BLaER1 treated with 17β-estradiol and CSF1 and Interleukin-3, amounts not matched to agents 10 nM and 100 nM (cell line): ENCODE data around the gene MCM9.
"Not testable (repeated sequence)": the region's sequence is repeated elsewhere in the genome, so short reads cannot be mapped to it uniquely, and the experiment has no call there.

Experiments
- H3K27ac ChIP-seq, 11 experiments: shearing (Covaris generic); formaldehyde crosslinking; 2 replicates each; pipeline ENCODE4 v1.8.1; 2022
- H3K27me3 ChIP-seq, 11 experiments: shearing (Covaris generic); formaldehyde crosslinking; 2 replicates each; pipeline ENCODE4 v1.8.1; 2022
- H3K36me3 ChIP-seq, 11 experiments: shearing (Covaris generic); formaldehyde crosslinking; 2 replicates each; pipeline ENCODE4 v1.8.1; 2022
- H3K4me1 ChIP-seq, 10 experiments: shearing (Covaris generic); formaldehyde crosslinking; 2 replicates each; pipeline ENCODE4 v1.8.1; 2022
- H3K4me2 ChIP-seq, 11 experiments: shearing (Covaris generic); formaldehyde crosslinking; 2 replicates each; pipeline ENCODE4 v1.8.1; 2022
- H3K4me3 ChIP-seq, 10 experiments: shearing (Covaris generic); formaldehyde crosslinking; 2 replicates each; pipeline ENCODE4 v1.8.1; 2022
- H3K9ac ChIP-seq, 11 experiments: shearing (Covaris generic); formaldehyde crosslinking; 2 replicates each; pipeline ENCODE4 v1.8.1; 2022
- H3K9me3 ChIP-seq, 11 experiments: shearing (Covaris generic); formaldehyde crosslinking; replicated peaks in 1 of 11; 2 replicates each; pipeline ENCODE4 v1.8.1; 2022
- H4K20me1 ChIP-seq, 11 experiments: shearing (Covaris generic); formaldehyde crosslinking; 2 replicates each; pipeline ENCODE4 v1.8.1; 2022
- Cebpa-rat ChIP-seq, 11 experiments: shearing (Covaris generic); IDR thresholded peaks; 2 replicates each; pipeline ENCODE4 v1.8.1; 2022

Gene MCM9

GRCh38 chr6:118869894-118870589 lies 64.9 kb downstream of the MCM9 start:
- Histone ChIP-seq H3K4me2 (no peak overlapping the region), H3K9me3 (peaks cover 20 to 48% (median 35%) of the 10 kb centered on the region in 11 experiments; a peak in 20 of 22 replicates), H3K27ac (no peak overlapping the region), H3K4me3 (no peak overlapping the region), H3K4me1 (peaks cover 4 to 9% (median 6%) of the 10 kb centered on the region in 10 experiments), H3K9ac (no peak overlapping the region), H3K36me3 (peaks cover 0 to 21% (median 0%) of the 10 kb centered on the region in 11 experiments; a peak in 7 of 22 replicates), H3K27me3 (no peaks in the 10 kb centered on the region), H4K20me1 (peaks cover 0 to 50% (median 0%) of the 10 kb centered on the region in 11 experiments; a peak in 5 of 22 replicates)
- no peak for TF ChIP-seq Cebpa-rat (IDR thresholded peaks at IDR 0.05)

GRCh38 chr6:118869350-118869749 lies 65.6 kb downstream of the MCM9 start:
- H3K4me2 ChIP-seq: no peak overlapping the region
- H3K9me3 ChIP-seq: peaks cover 20 to 48% (median 35%) of the 10 kb centered on the region in 11 experiments; a peak in 20 of 22 replicates
- no peaks in the 10 kb centered on the region for H3K27me3 ChIP-seq
- peaks cover 0 to 18% (median 0%) of the 10 kb centered on the region in 11 experiments; a peak in 7 of 22 replicates for H3K36me3 ChIP-seq
- peaks cover 11 to 16% (median 13%) of the 10 kb centered on the region in 10 experiments for H3K4me1 ChIP-seq
- H3K27ac ChIP-seq: no peak overlapping the region
- H3K4me3 ChIP-seq: no peak overlapping the region
- H4K20me1 ChIP-seq: peaks cover 0 to 52% (median 0%) of the 10 kb centered on the region in 11 experiments; a peak in 5 of 22 replicates
- TF ChIP-seq Cebpa-rat (IDR thresholded peaks at IDR 0.05): no peak
- H3K9ac ChIP-seq: no peak overlapping the region

GRCh38 chr6:118868901-118869300 lies 66.1 kb downstream of the MCM9 start:
- not testable (repeated sequence) for H3K4me2 ChIP-seq, H3K9ac ChIP-seq, H3K4me3 ChIP-seq, H3K27ac ChIP-seq, H3K27me3 ChIP-seq
- Histone ChIP-seq H3K36me3 (peaks cover 0 to 18% (median 0%) of the 10 kb centered on the region in 11 experiments; a peak in 7 of 22 replicates), H4K20me1 (peaks cover 0 to 52% (median 0%) of the 10 kb centered on the region in 11 experiments; a peak in 5 of 22 replicates), H3K4me1 (peaks cover 16 to 21% (median 17%) of the 10 kb centered on the region in 10 experiments), H3K9me3 (peaks cover 20 to 48% (median 35%) of the 10 kb centered on the region in 11 experiments; a peak in 20 of 22 replicates)

GRCh38 chr6:118867181-118867580 lies 67.8 kb downstream of the MCM9 start:
- H3K4me2 ChIP-seq: no peak overlapping the region
- peaks cover 0 to 42% (median 0%) of the 10 kb centered on the region in 11 experiments; a peak in 5 of 22 replicates for H4K20me1 ChIP-seq
- H3K27me3 ChIP-seq: no peaks in the 10 kb centered on the region
- no peak overlapping the region for H3K27ac ChIP-seq
- H3K4me1 ChIP-seq: peaks cover 16 to 26% (median 18%) of the 10 kb centered on the region in 10 experiments
- no peak overlapping the region for H3K9ac ChIP-seq
- H3K36me3 ChIP-seq: peaks cover 0 to 25% (median 8%) of the 10 kb centered on the region in 11 experiments; a peak in 16 of 22 replicates
- peaks cover 25 to 58% (median 47%) of the 10 kb centered on the region in 11 experiments for H3K9me3 ChIP-seq
- TF ChIP-seq Cebpa-rat (IDR thresholded peaks at IDR 0.05): no peak
- no peak overlapping the region for H3K4me3 ChIP-seq

- peak overlapping the region in 10 of 11 experiments; percentile 8 to 57 (median 44); a peak in 14 of 22 replicates for H3K27ac ChIP-seq
- H3K4me1 ChIP-seq: peaks cover 16 to 26% (median 18%) of the 10 kb centered on the region in 10 experiments
- TF ChIP-seq Cebpa-rat (IDR thresholded peaks at IDR 0.05): no peak
- H3K36me3 ChIP-seq: peaks cover 19 to 36% (median 25%) of the 10 kb centered on the region in 11 experiments
- peak overlapping the region in 3 of 10 experiments; percentile 1 to 25 (median 14); a peak in 2 of 20 replicates for H3K4me3 ChIP-seq
- peaks cover 47 to 75% (median 63%) of the 10 kb centered on the region in 11 experiments for H3K9me3 ChIP-seq
- H3K9ac ChIP-seq: peak overlapping the region in 10 of 11 experiments; percentile 5 to 67 (median 35); a peak in 13 of 22 replicates
- peaks cover 0 to 33% (median 0%) of the 10 kb centered on the region in 11 experiments; a peak in 5 of 22 replicates for H4K20me1 ChIP-seq
- H3K27me3 ChIP-seq: no peaks in the 10 kb centered on the region
- H3K4me2 ChIP-seq: peak overlapping the region; percentile 60 to 91 (median 76)
Observed at GRCh38 chr6:118865100-118865391, 69.9 kb downstream of the MCM9 start.

GRCh38 chr6:118864341-118865099 lies 70.4 kb downstream of the MCM9 start:
- peak overlapping the region in 10 of 11 experiments; percentile 5 to 67 (median 35); a peak in 13 of 22 replicates for H3K9ac ChIP-seq
- H3K4me3 ChIP-seq: peak overlapping the region in 3 of 10 experiments; percentile 1 to 25 (median 14); a peak in 4 of 20 replicates
- H3K4me1 ChIP-seq: peaks cover 17 to 31% (median 19%) of the 10 kb centered on the region in 10 experiments
- H3K27me3 ChIP-seq: no peaks in the 10 kb centered on the region
- H3K9me3 ChIP-seq: peaks cover 43 to 74% (median 62%) of the 10 kb centered on the region in 11 experiments
- TF ChIP-seq Cebpa-rat (IDR thresholded peaks at IDR 0.05): no peak
- H4K20me1 ChIP-seq: peaks cover 0 to 33% (median 0%) of the 10 kb centered on the region in 11 experiments; a peak in 5 of 22 replicates
- peak overlapping the region; percentile 60 to 91 (median 76) for H3K4me2 ChIP-seq
- H3K27ac ChIP-seq: peak overlapping the region in 10 of 11 experiments; percentile 8 to 57 (median 44); a peak in 16 of 22 replicates
- H3K36me3 ChIP-seq: peaks cover 19 to 36% (median 25%) of the 10 kb centered on the region in 11 experiments

GRCh38 chr6:118862443-118862842 lies 72.5 kb downstream of the MCM9 start:
- no peak for TF ChIP-seq Cebpa-rat (IDR thresholded peaks at IDR 0.05)

GRCh38 chr6:118860880-118861279 lies 74.1 kb downstream of the MCM9 start:
- H3K27ac ChIP-seq: no peak overlapping the region
- H3K36me3 ChIP-seq: peaks cover 19 to 37% (median 28%) of the 10 kb centered on the region in 11 experiments
- no peak overlapping the region for H3K9ac ChIP-seq
- peaks cover 0 to 28% (median 0%) of the 10 kb centered on the region in 11 experiments; a peak in 6 of 22 replicates for H4K20me1 ChIP-seq
- no peak overlapping the region for H3K4me2 ChIP-seq
- no peak overlapping the region for H3K4me3 ChIP-seq
- H3K27me3 ChIP-seq: no peaks in the 10 kb centered on the region
- TF ChIP-seq Cebpa-rat (IDR thresholded peaks at IDR 0.05): no peak
- H3K9me3 ChIP-seq: peaks cover 23 to 45% (median 36%) of the 10 kb centered on the region in 11 experiments
- peaks cover 17 to 34% (median 20%) of the 10 kb centered on the region in 10 experiments for H3K4me1 ChIP-seq

More at GRCh38 chr6:118862443-118862842, 72.5 kb downstream of the MCM9 start:
- no peak overlapping the region for H3K27ac ChIP-seq
- no peaks in the 10 kb centered on the region for H3K27me3 ChIP-seq
- H3K4me1 ChIP-seq: peaks cover 17 to 35% (median 20%) of the 10 kb centered on the region in 10 experiments
- H4K20me1 ChIP-seq: peaks cover 0 to 33% (median 0%) of the 10 kb centered on the region in 11 experiments; a peak in 5 of 22 replicates
- H3K4me2 ChIP-seq: no peak overlapping the region
- H3K4me3 ChIP-seq: no peak overlapping the region
- H3K9me3 ChIP-seq: peaks cover 34 to 60% (median 51%) of the 10 kb centered on the region in 11 experiments
- H3K36me3 ChIP-seq: peaks cover 19 to 36% (median 25%) of the 10 kb centered on the region in 11 experiments
- no peak overlapping the region for H3K9ac ChIP-seq
